HCT116 (cell line): Measurements from ENCODE around the gene RBKS. TPM values are rescaled to one million over a fixed set of nuclear protein-coding genes. Genes with fewer than 3 reads are reported as not detected.

ENCODE experiments used
- ATAC-seq: fragments of 200-7000 bp; cut with Tn5 transposase; 2 replicates; pipeline ENCODE4 v1.9.1; 2020; ENCODE audit warnings: mild to moderate bottlenecking, moderate library complexity
- BruUV-seq: library from RNA; stranded (reverse); fragments of 400-500 nt; replicated peaks from 2 replicates; lab custom pipeline; 2021; lab: Mats Ljungman, UMichigan
- CTCF ChIA-PET: fragments of 300-600 bp; sonication (Branson Sonifier 250); formaldehyde crosslinking; loops from one replicate; lab custom pipeline; 2021; ENCODE audit warnings: antibody characterized with exemption; lab: Charles Lee
- POLR2A ChIA-PET: fragments of 300-600, 350-600 bp; sonication (Branson Sonifier 250); formaldehyde crosslinking; loops from one replicate; lab custom pipeline; 2021; ENCODE audit warnings: antibody characterized with exemption; lab: Charles Lee
- RAD21 ChIA-PET, 2 experiments: fragments of 300-600 bp; sonication (Branson Sonifier 250); formaldehyde crosslinking; loops; one replicate each; lab custom pipeline; 2023; ENCODE audit warnings: low total read pairs in 2 of 2; ENCODE audit not compliant: uncharacterized antibody in 2 of 2, unreplicated experiment in 2 of 2, low non-redundant PET in 1 of 2; lab: Charles Lee
- DNase-seq: peaks from one replicate; pipeline ENCODE4 v3.0.0-alpha.2; 2010; ENCODE audit warnings: low read depth, low spot score
- H2AFZ ChIP-seq: fragments of 200-600 bp; shearing (Covaris generic), sonication (generic); 2 replicates; pipeline ENCODE4 v1.6.1; 2017; ENCODE audit warnings: low read depth, mixed run types, mixed read lengths, antibody characterized with exemption, low read length; ENCODE audit not compliant: poor library complexity, severe bottlenecking
- H3K27ac ChIP-seq: 2 replicates; pipeline ENCODE4 v1.5.1; 2012; ENCODE audit warnings: low read depth, low read length
- H3K27me3 ChIP-seq: fragments of 200-600 bp; sonication (generic); 2 replicates; pipeline ENCODE4 v1.6.1; 2016; ENCODE audit warnings: mixed run types, low read length, mixed read lengths; ENCODE audit not compliant: insufficient read depth
- H3K36me3 ChIP-seq, 2 experiments: fragments of 200-500 bp in 1 of 2; fragments of 200-600 bp in 1 of 2; sonication (Bioruptor generic) in 1 of 2; sonication (generic) in 1 of 2; 2 replicates each; pipeline versions ENCODE4 v1.5.1 to v1.6.1; 2014 to 2016; ENCODE audit warnings: low read length in 2 of 2, inconsistent platforms in 1 of 2, mixed read lengths in 1 of 2, mixed run types in 1 of 2; ENCODE audit not compliant: insufficient read depth in 2 of 2, control insufficient read depth in 1 of 2
- H3K4me1 ChIP-seq, 2 experiments: fragments of 200-600 bp in 1 of 2; sonication (generic) in 1 of 2; 2 replicates each; pipeline versions ENCODE4 v1.5.1 to v1.6.1; 2012 to 2017; ENCODE audit warnings: low read length in 2 of 2, inconsistent platforms in 1 of 2, mild to moderate bottlenecking in 1 of 2, mixed read lengths in 1 of 2, mixed run types in 1 of 2, moderate library complexity in 1 of 2; ENCODE audit not compliant: insufficient read depth in 2 of 2, control insufficient read depth in 1 of 2
- H3K4me2 ChIP-seq: fragments of 200-600 bp; sonication (generic); 2 replicates; pipeline ENCODE4 v1.6.1; 2017; ENCODE audit warnings: mixed run types, low read length, mixed read lengths
- H3K4me3 ChIP-seq, 2 experiments: fragments of 200-600 bp in 1 of 2; sonication (generic) in 1 of 2; replicated peaks in 1 of 2; 2 replicates each; pipeline ENCODE4 v1.5.1; 2011 to 2016; ENCODE audit warnings: low read length in 2 of 2, control low read depth in 1 of 2, low read depth in 1 of 2, mild to moderate bottlenecking in 1 of 2, mixed read lengths in 1 of 2, mixed run types in 1 of 2
- H3K79me2 ChIP-seq: fragments of 200-600 bp; sonication (generic); 2 replicates; pipeline ENCODE4 v1.6.1; 2017; ENCODE audit warnings: mild to moderate bottlenecking, mixed run types, low read length, moderate library complexity, mixed read lengths; ENCODE audit not compliant: insufficient read depth
- H3K9ac ChIP-seq: fragments of 200-600 bp; sonication (generic); 2 replicates; pipeline ENCODE4 v1.6.1; 2016; ENCODE audit warnings: low read length, mixed read lengths
- H3K9me2 ChIP-seq: fragments of 200-600 bp; sonication (generic), shearing (Covaris generic); 2 replicates; pipeline ENCODE4 v1.6.1; 2017; ENCODE audit warnings: mixed run types, mild to moderate bottlenecking, moderate library complexity; ENCODE audit not compliant: insufficient read depth
- H3K9me3 ChIP-seq, 2 experiments: fragments of 200-500 bp in 1 of 2; fragments of 200-600 bp in 1 of 2; sonication (Bioruptor generic) in 1 of 2; sonication (generic) in 1 of 2; 2 replicates each; pipeline ENCODE4 v1.6.1; 2014 to 2017; ENCODE audit warnings: low read length in 2 of 2, mixed read lengths in 2 of 2, inconsistent platforms in 1 of 2, low read depth in 1 of 2, mild to moderate bottlenecking in 1 of 2, mixed run types in 1 of 2, moderate library complexity in 1 of 2; ENCODE audit not compliant: control insufficient read depth in 1 of 2, insufficient read depth in 1 of 2
- H4K20me1 ChIP-seq: fragments of 200-600 bp; sonication (generic), shearing (Covaris generic); 2 replicates; pipeline ENCODE4 v1.6.1; 2017; ENCODE audit warnings: mixed run types, mild to moderate bottlenecking, moderate library complexity; ENCODE audit not compliant: insufficient read depth
- CBX3 ChIP-seq: IDR thresholded peaks from 2 replicates; pipeline ENCODE4 v1.6.1; 2012; ENCODE audit warnings: low read depth
- EZH2 ChIP-seq: fragments of 200-600 bp; sonication (generic); IDR thresholded peaks from 2 replicates; pipeline ENCODE4 v1.6.1; 2017; ENCODE audit warnings: antibody characterized with exemption, mixed run types
- FOSL1 ChIP-seq: IDR thresholded peaks from 2 replicates; pipeline ENCODE4 v1.6.1; 2012; ENCODE audit warnings: low read depth
- JUND ChIP-seq: IDR thresholded peaks from 2 replicates; pipeline ENCODE4 v1.6.1; 2012
- POLR2A ChIP-seq: IDR thresholded peaks from 2 replicates; pipeline ENCODE4 v1.7.0; 2011; ENCODE audit warnings: borderline replicate concordance; ENCODE audit not compliant: insufficient read depth, insufficient read length; ENCODE audit errors: extremely low read depth
- POLR2AphosphoS5 ChIP-seq: IDR thresholded peaks from 2 replicates; pipeline ENCODE4 v1.6.1; 2011; ENCODE audit warnings: mild to moderate bottlenecking, low read depth, low read length, moderate library complexity
- RAD21 ChIP-seq: IDR thresholded peaks from 2 replicates; pipeline ENCODE4 v1.6.1; 2012; ENCODE audit warnings: low read depth, mild to moderate bottlenecking
- SIN3A ChIP-seq: IDR thresholded peaks from 2 replicates; pipeline ENCODE4 v1.6.1; 2012; ENCODE audit warnings: low read depth
- SRF ChIP-seq: IDR thresholded peaks from 2 replicates; pipeline ENCODE4 v1.6.1; 2012; ENCODE audit warnings: low read depth
- TCF7L2 ChIP-seq: IDR thresholded peaks from 2 replicates; pipeline ENCODE4 v1.7.0; 2011; ENCODE audit warnings: borderline replicate concordance, inconsistent platforms; ENCODE audit not compliant: insufficient read depth, insufficient read length; ENCODE audit errors: extremely low read depth
- YY1 ChIP-seq: IDR thresholded peaks from 2 replicates; pipeline ENCODE4 v1.6.1; 2011; ENCODE audit warnings: low read length, low read depth, moderate library complexity, mild to moderate bottlenecking; ENCODE audit not compliant: insufficient replicate concordance; ENCODE audit errors: extremely low read depth
- ZFX ChIP-seq: fragments of 450-650 bp; IDR thresholded peaks from 2 replicates; pipeline ENCODE4 v1.6.1; 2017
- intact Hi-C: fragments of 100-400 bp; cut with micrococcal nuclease; formaldehyde crosslinking; loops from 2 replicates; pipeline ENCODE4 v1.10.0; 2022
- total RNA-seq: library from RNA; stranded (reverse); gene quantifications from one replicate; pipeline ENCODE4 v1.2.1, GENCODE V29; 2021; ENCODE audit not compliant: unreplicated experiment
- TF ChIP-seq, protein P1 (sequence below): IDR thresholded peaks from 2 replicates; pipeline ENCODE4 v1.6.1; 2011; ENCODE audit warnings: mild to moderate bottlenecking, low read length, moderate library complexity; ENCODE audit not compliant: insufficient replicate concordance; ENCODE audit errors: extremely low read depth
- TF ChIP-seq, protein P2 (sequence below): IDR thresholded peaks from 2 replicates; pipeline ENCODE4 v1.6.1; 2012
- TF ChIP-seq, protein P3 (sequence below): IDR thresholded peaks from 2 replicates; pipeline ENCODE4 v1.6.1; 2012
- TF ChIP-seq, protein P4 (sequence below), 3 experiments: fragments of 200-600 bp in 1 of 3; sonication (generic) in 1 of 3; IDR thresholded peaks in 2 of 3; conservative IDR thresholded peaks in 1 of 3; 2 replicates each; pipeline ENCODE4 v1.5.1; 2012 to 2017; ENCODE audit warnings: low read depth in 2 of 3, low read length in 2 of 3, antibody characterized with exemption in 1 of 3, borderline replicate concordance in 1 of 3, control low read depth in 1 of 3, mild to moderate bottlenecking in 1 of 3, mixed read lengths in 1 of 3, mixed run types in 1 of 3, moderate library complexity in 1 of 3; ENCODE audit not compliant: insufficient read depth in 1 of 3

The RBKS gene
- total RNA-seq, 1 experiment from 2014 or later, result 2.4 TPM

DNA sequence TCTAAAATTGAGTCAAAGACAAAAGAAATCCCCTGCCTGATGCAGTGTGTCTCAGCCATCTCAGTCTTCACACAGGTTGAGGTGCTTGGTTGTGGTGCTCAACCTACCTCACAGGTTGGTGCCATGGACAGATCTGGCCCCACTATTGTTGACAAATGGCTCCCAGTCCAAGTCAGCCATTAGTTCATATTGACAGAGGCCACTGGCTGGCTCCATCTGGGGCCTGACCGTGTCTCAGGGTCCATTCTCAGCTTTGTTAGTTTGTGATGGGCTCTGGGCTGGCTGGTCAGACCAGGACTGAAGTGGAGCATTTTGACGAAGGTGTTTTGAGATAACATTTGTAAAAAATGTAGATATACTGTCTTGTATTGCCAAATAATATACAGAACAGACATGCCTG is 81.8 kb downstream of the RBKS start:
- no peak for TF ChIP-seq ZFX
- TF ChIP-seq FOSL1, result no peak
- TF ChIP-seq CBX3, result no peak
- TF ChIP-seq YY1, result no peak
- Histone ChIP-seq H3K27me3 (no peaks in the 10 kb centered on the region), H3K9me3 (no peaks in the 10 kb centered on the region), H3K27ac (no peak overlapping the region), H4K20me1 (no peaks in the 10 kb centered on the region), H3K36me3 (no peaks in the 10 kb centered on the region), H3K9ac (no peak overlapping the region), H3K79me2 (no peaks in the 10 kb centered on the region), H3K4me1 (peaks cover 0 to 3% of the 10 kb centered on the region in 2 experiments; a peak in 2 of 4 replicates), H3K4me2 (no peak overlapping the region), H3K9me2 (no peaks in the 10 kb centered on the region), H3K4me3 (no peak overlapping the region), H2AFZ (no peak overlapping the region)
- DNase-seq, result no peak
- BruUV-seq, result no TSS peak
- ChIA-PET RAD21 (no interaction called here), CTCF (no interaction called here), POLR2A (no interaction called here)
- intact Hi-C loops, result no loop called here
- no peak for ATAC-seq

DNA sequence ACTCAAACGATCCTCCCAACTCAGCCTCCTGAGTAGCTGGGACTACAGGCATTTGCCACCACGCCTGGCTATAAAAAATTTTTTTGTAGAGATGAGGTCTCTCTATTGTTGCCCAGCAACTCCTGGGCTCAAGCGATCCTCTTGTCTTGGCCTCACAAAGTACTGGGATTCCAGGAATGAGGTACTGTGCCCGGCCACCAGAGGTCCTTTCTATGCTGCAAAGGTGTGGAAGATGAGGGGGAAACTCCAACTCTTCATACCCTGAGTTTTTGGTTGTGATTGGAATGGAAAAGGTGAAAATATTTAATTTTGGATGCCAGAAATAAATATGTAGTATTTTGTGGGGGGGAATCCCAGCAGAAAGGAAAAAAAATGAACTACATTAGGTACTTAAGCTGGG is 82.7 kb downstream of the RBKS start:
- ChIA-PET POLR2A (no interaction called here), RAD21 (no interaction called here), CTCF (interaction anchor here (1.3 to 1.5 kb wide), 2 partner anchors 90 to 639 kb away, joined by 3 read pairs; no protein-coding TSS in a partner anchor)
- ATAC-seq (peak; percentile 94), DNase-seq (peak; percentile 19)
- intact Hi-C loops, result loop anchor here (1.0 kb wide), 2 partner anchors 589 to 645 kb away; no protein-coding TSS in a partner anchor
- Histone ChIP-seq H4K20me1 (no peaks in the 10 kb centered on the region), H3K4me3 (no peak overlapping the region), H3K27ac (no peak overlapping the region), H3K9me2 (no peaks in the 10 kb centered on the region), H3K36me3 (no peaks in the 10 kb centered on the region), H3K4me1 (peaks cover 0 to 10% of the 10 kb centered on the region in 2 experiments; a peak in 2 of 4 replicates), H3K9me3 (no peaks in the 10 kb centered on the region), H3K9ac (no peak overlapping the region), H3K4me2 (no peak overlapping the region), H2AFZ (no peak overlapping the region), H3K27me3 (no peaks in the 10 kb centered on the region), H3K79me2 (no peaks in the 10 kb centered on the region)
- no TSS peak for BruUV-seq
- TF ChIP-seq RAD21 (peak; percentile 82), POLR2AphosphoS5 (no peak), POLR2A (no peak), JUND (no peak), SRF (0 out of 2 replicates have a peak, but pooled peaks have one; percentile 24), TCF7L2 (no peak), EZH2 (no peak), SIN3A (peak; percentile 26; the same call in 1 of the 2 replicates)
- TF ChIP-seq, protein P1, sequence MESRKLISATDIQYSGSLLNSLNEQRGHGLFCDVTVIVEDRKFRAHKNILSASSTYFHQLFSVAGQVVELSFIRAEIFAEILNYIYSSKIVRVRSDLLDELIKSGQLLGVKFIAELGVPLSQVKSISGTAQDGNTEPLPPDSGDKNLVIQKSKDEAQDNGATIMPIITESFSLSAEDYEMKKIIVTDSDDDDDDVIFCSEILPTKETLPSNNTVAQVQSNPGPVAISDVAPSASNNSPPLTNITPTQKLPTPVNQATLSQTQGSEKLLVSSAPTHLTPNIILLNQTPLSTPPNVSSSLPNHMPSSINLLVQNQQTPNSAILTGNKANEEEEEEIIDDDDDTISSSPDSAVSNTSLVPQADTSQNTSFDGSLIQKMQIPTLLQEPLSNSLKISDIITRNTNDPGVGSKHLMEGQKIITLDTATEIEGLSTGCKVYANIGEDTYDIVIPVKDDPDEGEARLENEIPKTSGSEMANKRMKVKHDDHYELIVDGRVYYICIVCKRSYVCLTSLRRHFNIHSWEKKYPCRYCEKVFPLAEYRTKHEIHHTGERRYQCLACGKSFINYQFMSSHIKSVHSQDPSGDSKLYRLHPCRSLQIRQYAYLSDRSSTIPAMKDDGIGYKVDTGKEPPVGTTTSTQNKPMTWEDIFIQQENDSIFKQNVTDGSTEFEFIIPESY, result no peak
- TF ChIP-seq, protein P2, sequence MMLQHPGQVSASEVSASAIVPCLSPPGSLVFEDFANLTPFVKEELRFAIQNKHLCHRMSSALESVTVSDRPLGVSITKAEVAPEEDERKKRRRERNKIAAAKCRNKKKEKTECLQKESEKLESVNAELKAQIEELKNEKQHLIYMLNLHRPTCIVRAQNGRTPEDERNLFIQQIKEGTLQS, result no peak
- TF ChIP-seq, protein P3, sequence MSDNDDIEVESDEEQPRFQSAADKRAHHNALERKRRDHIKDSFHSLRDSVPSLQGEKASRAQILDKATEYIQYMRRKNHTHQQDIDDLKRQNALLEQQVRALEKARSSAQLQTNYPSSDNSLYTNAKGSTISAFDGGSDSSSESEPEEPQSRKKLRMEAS, result no peak
- TF ChIP-seq, protein P4, sequence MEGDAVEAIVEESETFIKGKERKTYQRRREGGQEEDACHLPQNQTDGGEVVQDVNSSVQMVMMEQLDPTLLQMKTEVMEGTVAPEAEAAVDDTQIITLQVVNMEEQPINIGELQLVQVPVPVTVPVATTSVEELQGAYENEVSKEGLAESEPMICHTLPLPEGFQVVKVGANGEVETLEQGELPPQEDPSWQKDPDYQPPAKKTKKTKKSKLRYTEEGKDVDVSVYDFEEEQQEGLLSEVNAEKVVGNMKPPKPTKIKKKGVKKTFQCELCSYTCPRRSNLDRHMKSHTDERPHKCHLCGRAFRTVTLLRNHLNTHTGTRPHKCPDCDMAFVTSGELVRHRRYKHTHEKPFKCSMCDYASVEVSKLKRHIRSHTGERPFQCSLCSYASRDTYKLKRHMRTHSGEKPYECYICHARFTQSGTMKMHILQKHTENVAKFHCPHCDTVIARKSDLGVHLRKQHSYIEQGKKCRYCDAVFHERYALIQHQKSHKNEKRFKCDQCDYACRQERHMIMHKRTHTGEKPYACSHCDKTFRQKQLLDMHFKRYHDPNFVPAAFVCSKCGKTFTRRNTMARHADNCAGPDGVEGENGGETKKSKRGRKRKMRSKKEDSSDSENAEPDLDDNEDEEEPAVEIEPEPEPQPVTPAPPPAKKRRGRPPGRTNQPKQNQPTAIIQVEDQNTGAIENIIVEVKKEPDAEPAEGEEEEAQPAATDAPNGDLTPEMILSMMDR (IDR thresholded peaks at IDR 0.05 in 2 of 3, conservative IDR thresholded peaks at IDR 0.05 in 1 of 3; ENCODE audit: borderline replicate concordance in 1 of 3, insufficient read depth in 1 of 3, low read depth in 2 of 3, low read length in 2 of 3), result peak; percentile 72 to 79 (median 77)
